GM12801 (cell line): ENCODE results near the gene ATP9B.

ENCODE experiments used
- CTCF ChIP-seq: IDR thresholded peaks from one replicate; pipeline ENCODE4 v1.5.1; 2011; ENCODE audit warnings: control low read depth; ENCODE audit not compliant: insufficient read length; ENCODE audit errors: extremely low read depth

The ATP9B gene

GRCh38 chr18:79384151-79384807, 315.1 kb downstream of the ATP9B start:
- TF ChIP-seq CTCF: no peak

- TF ChIP-seq CTCF: no peak
Observed at GRCh38 chr18:79384834-79385233, 315.6 kb downstream of the ATP9B start.

DNA sequence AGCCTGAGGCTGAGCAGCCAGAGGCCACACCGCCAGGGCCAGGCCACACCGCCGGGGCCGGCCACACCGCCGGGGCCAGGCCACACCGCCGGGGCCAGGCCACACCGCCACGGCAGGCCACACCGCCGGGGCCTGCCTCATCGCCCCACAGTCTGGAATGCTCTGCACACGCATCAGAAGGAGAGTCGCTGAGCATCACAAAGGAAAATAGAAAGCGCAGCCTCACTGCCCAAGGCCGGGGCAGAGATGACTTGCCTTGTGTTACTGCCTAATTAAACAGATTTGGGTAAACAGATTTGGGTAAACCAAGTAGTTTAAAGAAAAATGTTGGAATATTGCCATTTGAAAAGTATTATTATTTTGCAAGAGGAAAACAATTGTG, 316.1 kb downstream of the ATP9B start:
- TF ChIP-seq CTCF: no peak

GRCh38 chr18:79385708-79386341, 316.6 kb downstream of the ATP9B start:
- TF ChIP-seq CTCF: no peak

DNA sequence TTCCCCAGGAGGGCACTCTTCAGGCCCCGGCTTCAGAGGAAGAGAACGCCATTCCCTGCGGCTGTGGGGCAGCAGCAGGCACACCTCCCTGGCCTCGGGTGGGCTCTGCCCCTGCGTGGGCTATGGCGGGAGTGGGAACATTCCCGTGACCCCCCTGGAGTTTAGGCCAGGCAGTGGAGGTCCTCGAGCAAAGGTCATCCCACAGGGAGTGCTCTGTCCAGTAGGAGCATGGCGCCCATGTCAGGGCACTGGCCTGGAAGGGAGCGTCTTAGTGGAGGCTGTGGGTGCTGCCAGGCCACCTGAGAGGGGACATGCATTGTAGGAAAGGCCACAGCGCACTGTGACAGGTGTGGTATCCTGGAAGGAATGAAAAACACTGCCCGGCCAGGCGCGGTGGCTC, 317.4 kb downstream of the ATP9B start:
- no peak for TF ChIP-seq CTCF

GRCh38 chr18:79387214-79387613, 318.0 kb downstream of the ATP9B start:
- TF ChIP-seq CTCF: no peak

GRCh38 chr18:79387615-79388014, 318.4 kb downstream of the ATP9B start:
- TF ChIP-seq CTCF: no peak
